Stomach (tissue), 4 donors: ENCODE results near the gene FUOM.

Experiments used
- CTCF ChIP-seq, 7 experiments: fragments of 450-650 bp in 4 of 7; fragments of 200-600 bp in 3 of 7; sonication (generic) in 3 of 7; IDR thresholded peaks; one replicate each; pipeline ENCODE4 v1.5.1; 2016 to 2019; ENCODE audit warnings: antibody characterized with exemption in 7 of 7, control low read depth in 2 of 7, mild to moderate bottlenecking in 1 of 7
- EP300 ChIP-seq: sonication (generic); formaldehyde crosslinking; IDR thresholded peaks from one replicate; pipeline ENCODE4 v1.6.1; 2017; ENCODE audit warnings: antibody characterized with exemption
- POLR2A ChIP-seq, 4 donors: fragments of 450-650 bp; IDR thresholded peaks; one replicate each; pipeline ENCODE4 v1.6.1; 2016; ENCODE audit warnings: antibody characterized with exemption in 4 of 4, control low read depth in 2 of 4, mild to moderate bottlenecking in 1 of 4, moderate library complexity in 1 of 4
- POLR2AphosphoS5 ChIP-seq, 3 donors: sonication (generic); formaldehyde crosslinking; IDR thresholded peaks; one replicate each; pipeline ENCODE4 v1.6.1; 2016; ENCODE audit warnings: antibody characterized with exemption in 3 of 3

- TF ChIP-seq POLR2AphosphoS5 (IDR thresholded peaks at IDR 0.05) (no peak), POLR2A (IDR thresholded peaks at IDR 0.05) (no peak), CTCF (IDR thresholded peaks at IDR 0.05) (no peak), EP300 (no peak)
Observed at GRCh38 chr10:133377025-133377817, 19.4 kb upstream of the FUOM start.
